ENCODE results near the gene RND3.

GRCh38 chr2:150466741-150467620, 20.5 kb downstream of the RND3 start:
- no peak for TF ChIP-seq CTCF (IDR thresholded peaks at IDR 0.05)
- TF ChIP-seq EZH2 (IDR thresholded peaks at IDR 0.05; ENCODE audit: borderline replicate concordance, insufficient read depth, low read depth, low read length, poor library complexity, severe bottlenecking): no peak
